HEK293 (cell line): ENCODE data around the gene ZNF202.

ENCODE experiments used
- CTCF ChIA-PET: fragments of 350-600 bp; formaldehyde crosslinking; extraction: SDS; loops from one replicate; lab custom pipeline; 2021; ENCODE audit warnings: antibody characterized with exemption; lab: Yijun Ruan, JAX
- POLR2A ChIA-PET: fragments of 300-600 bp; formaldehyde crosslinking; extraction: SDS; loops from one replicate; lab custom pipeline; 2020; ENCODE audit warnings: antibody characterized with exemption, inconsistent platforms; lab: Yijun Ruan, JAX
- H3K27ac ChIP-seq: fragments of 200-500 bp; sonication (Bioruptor generic); 2 replicates; pipeline ENCODE4 v1.5.1; 2014; ENCODE audit warnings: low read depth, low read length, control low read depth, inconsistent platforms; ENCODE audit errors: extremely low read depth
- H3K36me3 ChIP-seq, 2 experiments: fragments of 200-500 bp in 1 of 2; sonication (Bioruptor generic) in 1 of 2; 1 replicate in 1 of 2; 2 replicates in 1 of 2; pipeline ENCODE4 v1.5.1; 2014 to 2017; ENCODE audit warnings: inconsistent platforms in 2 of 2, low read length in 2 of 2; ENCODE audit not compliant: control insufficient read depth in 2 of 2, insufficient read depth in 1 of 2
- H3K4me1 ChIP-seq: fragments of 200-500 bp; sonication (Bioruptor generic); 2 replicates; pipeline ENCODE4 v1.5.1; 2014; ENCODE audit warnings: mild to moderate bottlenecking, low read length, inconsistent platforms; ENCODE audit not compliant: control insufficient read depth, insufficient read depth
- H3K4me3 ChIP-seq: 2 replicates; pipeline ENCODE4 v1.5.1; 2011; ENCODE audit warnings: low read depth, mild to moderate bottlenecking, control low read depth, low read length, moderate library complexity
- H3K9me3 ChIP-seq: fragments of 200-500 bp; sonication (Bioruptor generic); 2 replicates; pipeline ENCODE4 v1.5.1; 2014; ENCODE audit warnings: low read depth, low read length, inconsistent platforms; ENCODE audit not compliant: control insufficient read depth, insufficient read depth
- ATF2 ChIP-seq: fragments of 450-650 bp; formaldehyde crosslinking; IDR thresholded peaks from 2 replicates; pipeline ENCODE4 v1.5.1; 2016; ENCODE audit warnings: missing biosample characterization, missing genetic modification characterization, low read depth
- GLIS1 ChIP-seq: fragments of 450-650 bp; formaldehyde crosslinking; IDR thresholded peaks from 2 replicates; pipeline ENCODE4 v1.5.1; 2016; ENCODE audit warnings: missing biosample characterization, missing genetic modification characterization
- KLF1 ChIP-seq: fragments of 450-650 bp; formaldehyde crosslinking; IDR thresholded peaks from 2 replicates; pipeline ENCODE4 v1.5.1; 2016; ENCODE audit warnings: missing biosample characterization, missing genetic modification characterization
- KLF9 ChIP-seq: fragments of 450-650 bp; formaldehyde crosslinking; IDR thresholded peaks from 2 replicates; pipeline ENCODE4 v1.5.1; 2016; ENCODE audit warnings: missing biosample characterization, missing genetic modification characterization, low read depth
- MEIS1 ChIP-seq: sonication (generic); formaldehyde crosslinking; IDR thresholded peaks from 2 replicates; pipeline ENCODE4 v1.8.1; 2022; ENCODE audit warnings: missing genetic modification reagents, mild to moderate bottlenecking, borderline replicate concordance
- PBX3 ChIP-seq: sonication (generic); formaldehyde crosslinking; IDR thresholded peaks from 2 replicates; pipeline ENCODE4 v1.8.1; 2022; ENCODE audit warnings: mild to moderate bottlenecking, moderate library complexity, missing genetic modification reagents
- REPIN1 ChIP-seq: fragments of 450-650 bp; formaldehyde crosslinking; IDR thresholded peaks from 2 replicates; pipeline ENCODE4 v1.5.1; 2017; ENCODE audit warnings: missing biosample characterization, missing genetic modification characterization, low read depth
- SETDB1 ChIP-seq: IDR thresholded peaks from one replicate; pipeline ENCODE4 v1.6.1; 2017; ENCODE audit warnings: mild to moderate bottlenecking, low read length, moderate library complexity, mixed read lengths; ENCODE audit not compliant: insufficient read length
- SP3 ChIP-seq: fragments of 450-650 bp; formaldehyde crosslinking; IDR thresholded peaks from 2 replicates; pipeline ENCODE4 v1.5.1; 2016; ENCODE audit warnings: missing biosample characterization, missing genetic modification characterization
- TCF7L2 ChIP-seq: IDR thresholded peaks from 2 replicates; pipeline ENCODE4 v1.6.1; 2011; ENCODE audit warnings: low read depth, mild to moderate bottlenecking, inconsistent platforms, low read length, moderate library complexity, borderline replicate concordance
- YY1 ChIP-seq: fragments of 450-650 bp; formaldehyde crosslinking; IDR thresholded peaks from 2 replicates; pipeline ENCODE4 v1.5.1; 2018; ENCODE audit warnings: missing biosample characterization, missing genetic modification characterization
- ZBTB49 ChIP-seq: fragments of 450-650 bp; formaldehyde crosslinking; IDR thresholded peaks from 2 replicates; pipeline ENCODE4 v1.5.1; 2016; ENCODE audit warnings: missing biosample characterization, missing genetic modification characterization, low read depth
- ZFHX2 ChIP-seq: fragments of 450-650 bp; formaldehyde crosslinking; conservative IDR thresholded peaks from 2 replicates; pipeline ENCODE4 v1.5.1; 2016; ENCODE audit warnings: missing biosample characterization, missing genetic modification characterization
- ZNF146 ChIP-seq: fragments of 450-650 bp; formaldehyde crosslinking; IDR thresholded peaks from 2 replicates; pipeline ENCODE4 v1.5.1; 2016; ENCODE audit warnings: missing biosample characterization, missing genetic modification characterization
- ZNF19 ChIP-seq: fragments of 450-650 bp; formaldehyde crosslinking; IDR thresholded peaks from 2 replicates; pipeline ENCODE4; 2016; ENCODE audit warnings: missing biosample characterization, missing genetic modification characterization, low read depth
- ZNF302 ChIP-seq: fragments of 450-650 bp; formaldehyde crosslinking; IDR thresholded peaks from 2 replicates; pipeline ENCODE4 v1.5.1; 2016; ENCODE audit warnings: missing biosample characterization, missing genetic modification characterization, low read depth
- ZNF350 ChIP-seq: fragments of 450-650 bp; formaldehyde crosslinking; IDR thresholded peaks from 2 replicates; pipeline ENCODE4 v1.5.0; 2017; ENCODE audit warnings: missing biosample characterization, mild to moderate bottlenecking, missing genetic modification characterization
- ZNF37A ChIP-seq: fragments of 450-650 bp; IDR thresholded peaks from 2 replicates; pipeline ENCODE4 v1.5.1; 2018; ENCODE audit warnings: missing biosample characterization, missing genetic modification characterization
- ZNF433 ChIP-seq: fragments of 450-650 bp; formaldehyde crosslinking; IDR thresholded peaks from 2 replicates; pipeline ENCODE4 v1.5.1; 2016; ENCODE audit warnings: missing biosample characterization, missing genetic modification characterization, low read depth
- ZNF488 ChIP-seq: fragments of 450-650 bp; formaldehyde crosslinking; IDR thresholded peaks from 2 replicates; pipeline ENCODE4 v1.5.1; 2016; ENCODE audit warnings: missing biosample characterization, missing genetic modification characterization
- ZNF555 ChIP-seq: fragments of 450-650 bp; formaldehyde crosslinking; conservative IDR thresholded peaks from 2 replicates; pipeline ENCODE4 v1.5.1; 2017; ENCODE audit warnings: missing biosample characterization, mild to moderate bottlenecking, missing genetic modification characterization, inconsistent platforms
- ZNF621 ChIP-seq: fragments of 450-650 bp; formaldehyde crosslinking; IDR thresholded peaks from 2 replicates; pipeline ENCODE4 v1.5.1; 2017; ENCODE audit warnings: missing biosample characterization, missing genetic modification characterization
- ZNF654 ChIP-seq: fragments of 450-650 bp; formaldehyde crosslinking; IDR thresholded peaks from 2 replicates; pipeline ENCODE4 v1.5.1; 2016; ENCODE audit warnings: low read depth, missing biosample characterization, missing genetic modification characterization
- ZNF692 ChIP-seq: fragments of 450-650 bp; formaldehyde crosslinking; IDR thresholded peaks from 2 replicates; pipeline ENCODE4 v1.5.1; 2016; ENCODE audit warnings: missing biosample characterization, missing genetic modification characterization
- ZNF776 ChIP-seq: fragments of 450-650 bp; formaldehyde crosslinking; IDR thresholded peaks from 2 replicates; pipeline ENCODE4 v1.5.0; 2017; ENCODE audit warnings: missing biosample characterization, missing genetic modification characterization, borderline replicate concordance

ZNF202 gene

GRCh38 chr11:123729602-123730001, 11.9 kb downstream of the ZNF202 start (continued):
- TF ChIP-seq ATF2 (tag by site-specific recombination) (no peak), KLF1 (no peak), YY1 (tag by site-specific recombination) (no peak), ZNF433 (tag by site-specific recombination) (no peak), REPIN1 (tag by site-specific recombination) (no peak), ZNF654 (tag by site-specific recombination) (no peak), ZNF302 (tag by site-specific recombination) (no peak)

- CTCF ChIA-PET = interaction anchor here (0.6 kb wide), 1 partner anchor 1064 kb away, joined by 5 read pairs; no protein-coding TSS in a partner anchor
- H3K36me3 ChIP-seq = peaks cover 10 to 69% of the 10 kb centered on the region in 2 experiments; a peak in 2 of 3 replicates
- TF ChIP-seq ZFHX2 = no peak
- TF ChIP-seq ZNF37A (tag by site-specific recombination) = no peak
- no peak for TF ChIP-seq ZNF776 (tag by site-specific recombination)
- peak; percentile 57 for TF ChIP-seq SETDB1
- TF ChIP-seq, all 188 proteins: peak for 1
- Histone ChIP-seq H3K4me1 (no peaks in the 10 kb centered on the region), H3K27ac (no peak overlapping the region), H3K9me3 (no peaks in the 10 kb centered on the region), H3K4me3 (no peak overlapping the region)
- POLR2A ChIA-PET = no interaction called here
Measured at GRCh38 chr11:123725995-123726655, 15.3 kb downstream of the ZNF202 start.

GRCh38 chr11:123719452-123719851, 22.0 kb downstream of the ZNF202 start:
- Histone ChIP-seq H3K4me3 (no peak overlapping the region), H3K4me1 (no peaks in the 10 kb centered on the region), H3K36me3 (peaks cover 0 to 2% of the 10 kb centered on the region in 2 experiments; a peak in 1 of 3 replicates), H3K27ac (no peak overlapping the region), H3K9me3 (no peaks in the 10 kb centered on the region)
- CTCF ChIA-PET = interaction anchor here (0.9 to 2.2 kb wide), 4 partner anchors 8 to 78 kb away, joined by 4 to 23 read pairs (median 6); no protein-coding TSS in a partner anchor
- POLR2A ChIA-PET = no interaction called here
- TF ChIP-seq TCF7L2 (no peak), ZNF555 (tag by site-specific recombination) (no peak), ZNF350 (tag by site-specific recombination) (no peak), MEIS1 (no peak), KLF9 (no peak), ZNF621 (tag by site-specific recombination) (no peak), ZNF654 (tag by site-specific recombination) (no peak), ZBTB49 (no peak), SP3 (no peak), ZNF146 (tag by site-specific recombination) (no peak), PBX3 (no peak), ZNF692 (tag by site-specific recombination) (no peak), ZNF19 (no peak), GLIS1 (tag by site-specific recombination) (no peak), ZNF488 (tag by site-specific recombination) (no peak)
